CD4-positive, alpha-beta T cell treated with Interleukin-10 for 1 hour (primary cell): ENCODE measurements around the gene HCST.
"Not testable (repeated sequence)": the region's sequence is repeated elsewhere in the genome, so short reads cannot be mapped to it uniquely, and the experiment has no call there.

ENCODE experiments used
- DNase-seq: peaks from one replicate; pipeline ENCODE4 v3.0.0-alpha.2; 2020

Gene HCST

DNA sequence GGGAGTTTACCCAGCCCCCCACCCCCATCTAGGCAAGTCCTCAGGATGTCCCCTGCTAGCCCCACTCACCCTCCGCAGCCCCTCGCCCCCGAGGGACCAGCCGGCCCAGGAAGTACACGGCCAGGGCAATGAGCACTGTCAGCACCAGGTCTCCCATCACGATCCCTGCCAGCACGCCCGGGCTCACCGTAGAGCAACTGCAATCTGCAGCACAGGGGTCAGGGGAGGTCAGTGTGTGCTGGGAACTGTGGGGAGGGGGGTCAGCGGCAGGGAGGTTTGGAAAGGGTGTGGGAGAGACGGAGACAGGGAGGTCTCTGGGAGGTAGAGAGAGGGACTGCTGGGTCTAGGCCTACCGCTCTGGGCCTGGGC is 5.0 kb downstream of the HCST start:
- no peak for DNase-seq

DNA sequence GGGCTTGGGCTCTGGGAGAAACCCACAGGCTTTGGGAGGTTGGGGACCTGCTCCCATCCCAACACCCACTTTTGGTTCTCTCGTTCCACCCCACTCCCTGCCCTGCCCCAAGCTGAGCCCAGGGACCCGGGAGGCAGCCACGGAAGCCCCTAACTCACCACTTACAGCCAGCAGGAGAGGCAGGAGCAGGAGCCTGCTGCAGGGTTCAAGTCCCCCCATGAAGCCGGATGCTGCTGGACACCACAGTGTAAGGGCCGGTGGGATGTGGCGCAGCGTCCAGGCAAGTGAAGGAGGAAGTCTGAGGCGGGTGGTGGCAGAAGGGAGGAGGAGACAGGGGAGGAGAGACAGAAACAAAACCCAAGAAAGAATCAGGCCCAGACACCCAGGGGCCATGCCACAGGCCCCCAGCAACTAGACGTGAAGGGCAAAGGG is 5.7 kb downstream of the HCST start, which contains the start of gene TYROBP:
Gene TYROBP (minus strand): TSS at position 286 of the 432 bp plus-strand sequence. CDS start 67 bp downstream, at position 219.
- no peak for DNase-seq

DNA sequence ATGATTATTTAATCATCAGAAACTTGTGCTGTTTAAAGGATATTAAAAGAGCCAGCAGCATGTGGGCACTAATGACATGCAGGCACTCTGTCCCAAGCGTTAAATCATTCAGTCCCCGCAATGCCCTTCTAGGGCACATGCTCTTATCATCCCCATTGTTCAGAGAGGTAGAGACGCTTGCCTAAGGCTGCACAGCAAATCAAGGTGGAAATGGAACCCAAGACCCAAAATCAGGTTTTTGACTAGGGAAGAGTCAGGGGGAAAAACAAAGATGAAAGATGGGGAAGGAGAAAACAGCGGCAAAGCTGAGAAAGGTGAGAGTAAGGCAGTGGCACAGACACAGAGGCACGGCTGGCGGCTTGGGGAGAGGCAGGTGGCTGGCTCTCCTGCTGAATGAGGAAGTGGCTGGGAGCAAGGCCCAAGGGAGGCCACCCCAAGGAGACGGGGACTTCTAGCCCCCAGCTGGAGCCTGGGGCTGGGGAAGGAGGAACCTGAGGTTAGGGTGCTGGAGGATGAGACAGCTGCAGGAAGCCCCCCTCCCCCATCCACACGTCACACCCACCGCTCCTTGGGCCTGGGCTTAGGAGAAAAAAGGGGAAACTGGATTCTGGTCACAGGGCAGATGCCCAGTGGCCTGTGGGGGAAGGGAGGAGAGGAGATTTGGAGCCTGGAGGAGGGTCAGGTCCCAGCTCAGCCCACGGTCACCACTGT is 6.8 kb downstream of the HCST start:
- DNase-seq, result peak; percentile 48

DNA sequence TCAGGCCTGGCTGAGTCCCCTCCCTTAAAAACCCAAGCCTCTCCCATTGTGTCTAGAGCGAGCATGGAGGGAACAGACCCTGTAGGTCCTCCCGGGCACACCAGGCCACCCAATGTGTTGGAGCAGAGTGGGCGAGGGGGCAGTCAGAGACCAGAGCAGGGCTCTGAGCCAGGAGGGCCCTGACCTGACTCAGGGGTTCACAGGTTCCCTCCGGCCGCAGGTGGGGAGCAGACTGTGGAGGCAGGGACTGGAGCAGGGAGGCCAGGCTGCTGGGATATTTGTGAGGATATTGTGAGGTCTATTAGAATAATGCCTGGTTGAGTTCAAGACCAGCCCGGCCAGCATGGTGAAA is 7.3 kb downstream of the HCST start:
- no peak for DNase-seq

DNA sequence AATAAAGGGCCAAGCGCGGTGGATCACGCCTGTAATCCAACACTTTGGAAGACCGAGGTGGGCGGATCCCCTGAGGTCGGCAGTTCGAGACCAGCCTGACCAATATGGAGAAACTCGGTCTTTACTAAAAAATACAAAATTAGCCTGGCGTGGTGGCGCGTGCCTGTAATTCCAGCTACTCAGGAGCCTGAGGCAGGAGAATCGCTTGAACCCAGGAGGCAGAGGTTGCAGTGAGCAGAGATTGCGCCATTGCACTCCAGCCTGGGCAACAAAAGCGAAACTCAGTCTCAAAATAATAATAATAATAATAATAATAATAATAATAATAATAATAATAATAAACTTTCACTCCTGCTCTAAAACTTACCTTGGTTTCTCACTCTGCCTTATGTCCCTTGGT is 8.0 kb downstream of the HCST start:
- DNase-seq, result not testable (repeated sequence)

DNA sequence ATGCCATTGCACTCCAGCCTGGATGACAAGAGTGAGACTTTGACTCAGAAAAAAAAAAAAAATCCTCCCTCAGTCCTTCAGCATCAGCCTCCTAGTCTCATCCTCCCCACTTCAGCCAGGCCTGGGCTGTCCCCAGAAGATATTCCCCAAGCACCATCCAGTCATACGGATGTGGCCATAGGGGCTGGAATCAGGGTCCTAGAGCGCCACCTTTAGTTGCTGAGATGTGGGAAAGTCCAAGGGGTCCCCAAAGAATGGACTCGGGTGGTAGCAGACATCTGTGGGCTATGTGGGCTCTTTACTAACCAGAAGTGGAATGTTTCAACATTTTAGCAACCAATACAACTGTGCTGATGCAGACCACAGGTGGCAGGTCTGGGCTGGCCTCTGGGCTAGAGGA is 8.8 kb downstream of the HCST start:
- no peak for DNase-seq

DNA sequence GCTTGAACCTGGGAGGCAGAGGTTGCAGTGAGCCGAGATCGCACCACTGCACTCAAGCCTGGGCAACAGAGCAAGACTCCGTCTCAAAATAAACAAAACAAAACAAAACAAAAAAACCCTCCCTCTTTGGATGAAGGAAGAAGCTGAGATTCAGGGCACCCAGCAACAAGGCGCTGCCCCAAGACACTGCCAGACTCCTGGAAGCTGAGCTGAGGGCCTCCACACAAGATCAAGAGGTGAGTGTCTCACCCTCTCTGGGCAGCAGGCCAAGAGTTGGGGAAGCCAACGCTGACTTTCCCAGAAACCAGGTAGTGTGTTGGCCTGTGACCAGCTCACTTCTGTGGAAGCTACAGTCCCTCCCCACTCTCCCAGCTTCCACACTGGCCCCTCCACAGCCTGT is 9.5 kb downstream of the HCST start:
- DNase-seq, result no peak

DNA sequence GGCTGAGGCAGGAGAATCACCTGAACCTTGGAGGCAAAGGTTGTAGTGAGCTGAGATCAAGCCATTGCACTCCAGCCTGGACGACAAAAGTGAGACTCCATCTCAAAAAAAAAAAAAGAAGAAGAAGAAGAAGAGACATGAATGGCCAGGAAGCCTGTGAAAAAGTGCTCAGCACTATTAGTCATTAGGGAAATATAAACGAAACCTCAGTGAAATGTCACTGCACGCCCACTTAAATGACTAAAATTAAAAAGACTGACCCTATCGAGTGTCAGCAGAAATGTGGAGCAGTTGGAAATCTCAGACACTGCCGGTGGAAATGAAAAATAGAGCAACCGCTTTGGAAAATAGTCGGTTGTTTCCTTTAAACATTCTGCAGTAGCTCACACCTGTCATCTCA is 11.3 kb downstream of the HCST start:
- DNase-seq, result no peak

DNA sequence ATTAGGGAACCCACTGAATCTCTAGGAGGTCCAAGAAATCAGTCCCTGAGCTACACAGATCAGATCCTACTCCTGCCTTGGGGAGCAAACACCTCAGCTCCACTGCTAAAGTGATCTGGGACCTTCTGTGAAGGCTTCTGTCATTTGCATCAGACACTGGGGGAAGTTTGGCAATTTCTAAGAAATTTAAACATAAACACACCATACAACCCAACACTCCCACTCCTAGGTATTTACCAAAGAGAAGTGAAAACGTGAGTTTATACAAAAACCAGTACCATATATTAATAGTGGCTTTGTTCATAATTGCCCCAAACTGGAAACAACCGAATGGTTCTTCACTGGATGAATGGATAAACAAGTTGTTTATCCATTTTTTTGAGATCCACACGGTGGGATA is 13.1 kb downstream of the HCST start:
- no peak for DNase-seq

DNA sequence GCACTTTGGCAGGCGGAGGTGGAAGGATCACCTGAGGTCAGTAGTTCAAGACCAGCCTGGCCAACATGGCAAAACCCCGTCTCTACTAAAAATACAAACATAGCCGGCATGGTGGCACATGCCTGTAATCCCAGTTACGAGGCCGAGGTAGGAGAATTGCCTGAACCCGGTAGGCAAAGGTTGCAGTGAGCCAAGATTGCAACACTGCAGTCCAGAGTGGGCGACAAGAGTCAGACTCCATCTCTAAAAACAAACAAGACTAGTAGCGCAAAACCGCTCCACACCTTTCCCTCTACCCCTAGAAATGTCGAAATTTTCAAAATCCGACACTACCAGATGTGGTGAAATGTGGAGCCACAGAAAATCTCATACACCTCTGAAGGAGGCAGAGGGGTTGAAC is 17.0 kb downstream of the HCST start:
- no peak for DNase-seq

DNA sequence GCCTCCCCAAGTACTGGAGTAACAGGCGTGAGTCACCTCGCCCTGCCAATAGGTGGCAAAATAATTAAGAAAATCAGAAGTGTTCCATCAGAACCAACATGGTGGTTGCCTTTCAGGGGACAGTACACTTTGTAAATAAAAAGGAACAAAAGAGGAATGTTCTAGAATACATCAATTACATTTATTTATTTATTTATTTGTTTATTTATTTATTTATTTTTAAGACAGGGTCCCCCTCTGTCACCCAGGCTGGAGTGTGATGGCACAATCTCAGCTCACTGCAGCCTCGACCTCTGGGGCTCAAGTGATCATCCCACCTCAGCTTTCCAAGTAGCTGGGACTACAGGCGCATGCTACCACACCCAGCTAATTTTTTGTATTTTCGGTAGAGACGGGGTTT is 18.7 kb downstream of the HCST start:
- no peak for DNase-seq

DNA sequence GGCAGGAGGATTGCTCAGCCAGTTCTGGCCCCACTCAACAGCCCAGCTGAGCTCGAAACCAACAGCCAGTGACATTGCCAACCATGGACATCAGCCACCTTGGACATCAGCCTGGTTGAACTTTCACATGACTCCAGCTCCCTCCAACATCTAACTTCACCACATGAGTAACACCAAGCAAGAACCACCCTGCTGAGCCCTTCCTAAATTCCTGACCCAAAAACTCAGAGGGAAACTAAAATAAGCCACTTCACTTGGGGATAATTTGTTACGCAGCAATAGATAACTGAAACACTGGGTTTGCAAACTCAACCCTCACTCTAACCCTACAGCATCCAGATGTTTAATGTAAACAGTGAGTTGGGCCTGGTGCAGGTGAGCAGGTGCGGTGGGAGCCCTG is 23.2 kb downstream of the HCST start:
- DNase-seq, result no peak

DNA sequence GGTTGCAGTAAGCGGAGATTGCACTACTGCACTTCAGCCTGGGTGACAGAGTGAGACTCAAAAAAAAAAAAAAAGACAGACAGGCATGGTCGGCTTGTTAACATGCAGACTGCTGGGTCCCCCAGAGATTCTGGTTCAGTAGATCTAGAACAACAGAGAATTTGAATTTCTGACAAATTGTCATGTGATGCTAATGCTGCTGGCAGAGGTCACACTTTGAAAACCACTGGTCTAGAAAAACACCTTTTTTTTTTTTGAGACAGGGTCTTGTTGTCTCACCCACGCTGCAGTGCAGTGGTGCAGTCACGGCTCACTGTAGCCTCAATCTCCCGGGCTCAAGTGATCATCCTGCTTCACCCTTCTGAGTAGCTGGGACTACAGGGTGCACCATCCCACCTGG is 26.2 kb downstream of the HCST start:
- DNase-seq, result peak; percentile 24

DNA sequence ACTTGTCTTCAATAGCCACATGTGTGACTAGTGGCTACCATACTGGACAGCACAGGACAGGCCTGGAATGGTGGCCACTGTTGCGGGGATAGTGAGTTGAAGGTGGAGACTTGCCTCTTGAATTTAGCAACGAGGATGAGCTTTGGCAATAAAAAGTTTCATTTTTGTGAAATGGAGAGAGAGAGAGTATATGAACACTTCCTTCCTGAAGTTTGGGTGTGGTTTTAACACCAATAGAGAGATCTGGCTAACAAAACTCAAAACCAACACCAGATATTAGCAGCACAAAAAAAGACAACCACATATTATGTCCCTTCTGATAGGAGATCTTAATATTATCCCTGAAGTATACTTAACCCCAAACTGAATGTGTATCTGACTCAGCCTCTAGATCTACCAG is 27.5 kb downstream of the HCST start:
- peak; percentile 67 for DNase-seq

DNA sequence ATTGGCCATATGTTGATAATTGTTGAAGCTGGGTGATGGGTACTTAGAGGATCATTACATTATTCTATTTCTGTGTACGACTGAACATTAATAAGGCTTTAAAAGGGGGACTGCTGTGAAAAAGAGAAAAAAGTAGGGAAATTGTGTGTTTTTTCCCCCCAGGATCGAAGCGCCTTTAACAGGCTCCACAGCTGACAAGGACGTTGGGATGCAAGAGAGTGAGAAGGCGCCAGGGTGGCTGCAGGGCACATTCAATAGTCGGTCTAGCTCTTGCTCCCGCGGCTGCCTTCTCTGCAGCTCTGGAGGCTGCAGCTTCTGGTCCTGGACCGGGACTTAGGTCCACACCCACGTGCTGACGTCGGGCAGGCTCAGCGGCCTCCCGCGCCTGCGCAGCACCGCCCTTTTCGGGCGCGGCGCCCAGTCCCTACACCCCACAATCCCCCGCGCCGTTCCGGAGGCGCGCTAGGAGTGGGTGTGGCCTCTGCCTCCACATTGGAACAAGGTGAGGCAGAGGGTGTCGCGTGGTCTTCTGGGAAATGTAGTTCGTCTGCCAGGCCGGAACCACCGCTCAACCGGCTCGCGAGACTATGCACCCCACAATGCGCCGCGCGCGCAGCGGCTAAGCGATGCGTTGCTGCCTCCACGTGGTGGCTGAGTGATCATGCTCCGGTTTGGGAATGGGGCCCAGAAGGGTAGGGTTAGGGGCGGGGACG is 29.0 kb downstream of the HCST start:
- peak; percentile 100 for DNase-seq

DNA sequence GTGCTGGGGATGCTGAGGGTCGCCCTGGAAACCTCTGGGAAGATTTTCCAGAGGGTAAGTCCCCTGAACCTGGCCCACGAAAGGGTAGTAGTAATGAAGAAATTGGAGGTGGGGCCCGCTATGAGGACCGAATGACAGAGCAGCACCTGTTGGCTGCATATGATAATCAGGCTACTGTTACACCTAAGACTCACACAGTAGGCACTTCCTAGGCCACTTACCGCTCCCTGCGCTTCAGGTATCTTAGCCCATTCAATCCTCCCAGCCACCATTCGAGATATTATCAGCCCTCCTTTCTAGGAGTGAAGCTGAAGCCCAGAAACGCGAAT is 29.5 kb downstream of the HCST start:
- no peak for DNase-seq

DNA sequence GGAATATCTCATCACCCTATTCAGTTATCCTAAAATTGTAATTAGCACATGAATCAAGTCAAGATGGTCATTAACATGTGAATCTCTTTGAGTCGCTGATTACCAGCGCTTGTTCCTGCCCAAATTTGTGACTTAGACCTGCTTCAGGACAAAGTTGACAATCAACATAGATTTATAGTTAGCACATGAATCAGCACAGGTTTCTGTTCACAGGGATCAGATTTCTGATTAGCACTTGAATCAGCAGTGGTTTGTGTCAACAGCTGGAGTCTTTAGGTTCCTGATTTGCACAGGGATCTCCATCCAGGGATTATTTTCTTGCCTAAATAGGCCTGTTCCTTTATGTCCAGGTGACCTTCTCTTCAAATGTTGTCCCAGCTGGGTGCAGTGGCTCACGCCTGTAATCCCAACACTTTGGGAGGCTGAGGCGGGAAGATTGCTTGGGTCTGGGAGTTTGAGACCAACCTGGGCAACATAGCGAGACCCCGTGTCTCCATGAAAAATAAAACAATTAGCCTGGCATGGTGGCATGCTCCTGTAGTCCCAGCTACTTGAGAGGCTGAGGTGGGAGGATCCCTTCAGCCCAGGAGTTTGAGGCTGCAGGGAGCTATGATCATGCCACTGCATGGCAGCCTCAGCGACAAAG is 30.1 kb downstream of the HCST start:
- DNase-seq, result no peak

DNA sequence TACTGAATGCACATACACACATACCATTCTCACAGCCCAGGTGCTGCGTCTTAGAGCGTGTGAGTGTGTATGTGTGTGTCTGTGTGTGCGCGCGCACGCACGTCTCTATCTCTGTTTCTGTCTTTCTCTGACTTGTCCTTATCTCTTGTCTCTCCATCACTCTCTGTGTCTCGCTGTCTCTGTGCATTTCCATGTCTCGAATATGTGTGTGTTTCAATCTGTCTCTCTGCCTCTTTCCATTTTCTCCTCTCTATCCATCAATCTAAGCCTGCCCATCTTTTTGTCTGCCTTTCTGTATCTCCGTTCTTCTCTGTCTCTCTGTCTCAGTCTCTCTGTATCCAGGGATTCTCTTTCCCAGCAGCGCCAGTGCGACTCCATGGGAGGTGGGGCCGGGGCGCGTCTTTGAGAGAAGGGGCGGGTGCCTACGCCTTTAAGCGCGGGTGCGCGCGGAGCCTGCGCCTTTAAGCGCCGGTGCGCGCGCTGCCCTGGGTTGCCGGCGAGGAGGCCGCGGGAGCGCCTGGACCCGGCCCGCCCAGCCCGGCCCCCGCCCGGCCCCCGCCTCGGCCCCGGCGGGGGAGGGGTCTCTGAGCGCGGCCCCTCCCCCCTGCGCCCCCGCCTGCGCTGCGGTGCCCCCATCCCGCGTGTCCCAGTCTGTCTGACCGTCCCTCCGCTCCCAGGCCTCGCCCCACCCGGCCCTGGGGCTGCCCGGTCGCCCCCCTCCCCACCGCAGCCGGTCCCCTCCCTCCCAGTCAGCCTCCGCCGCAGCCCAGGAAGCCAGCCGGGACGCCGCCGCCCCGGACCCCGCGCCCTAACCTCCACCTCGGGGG is 33.8 kb downstream of the HCST start, which contains the start of gene LRFN3:
Gene LRFN3 (plus strand): TSS at position 464 of the 827 bp plus-strand sequence. CDS start 3,052 bp downstream, outside the sequence.
- DNase-seq, result peak; percentile 52

DNA sequence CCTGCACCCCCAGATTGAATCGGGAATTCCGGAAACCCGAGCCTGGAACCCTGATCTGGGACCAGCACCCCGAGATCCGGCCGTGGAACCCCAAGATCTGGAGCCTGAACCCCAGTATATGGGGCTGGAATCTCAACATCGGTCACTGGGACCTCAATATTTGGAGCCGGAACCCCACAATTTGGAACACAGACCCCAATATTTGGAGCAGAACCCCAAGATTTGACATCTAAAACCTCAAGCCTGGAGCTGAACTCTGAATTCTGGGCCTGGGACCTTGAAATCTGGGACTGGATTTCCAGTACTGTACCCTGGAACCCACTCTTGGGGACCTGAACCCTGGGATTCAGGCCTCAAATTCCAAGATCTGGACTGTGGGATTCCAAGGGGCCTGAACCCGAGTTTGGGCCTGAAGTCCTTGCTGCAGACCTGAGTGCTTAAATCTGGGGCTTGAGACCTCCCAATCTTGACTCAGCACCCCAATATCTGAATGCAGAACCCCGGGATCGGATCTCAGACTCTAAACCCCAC is 34.5 kb downstream of the HCST start:
- DNase-seq, result no peak

DNA sequence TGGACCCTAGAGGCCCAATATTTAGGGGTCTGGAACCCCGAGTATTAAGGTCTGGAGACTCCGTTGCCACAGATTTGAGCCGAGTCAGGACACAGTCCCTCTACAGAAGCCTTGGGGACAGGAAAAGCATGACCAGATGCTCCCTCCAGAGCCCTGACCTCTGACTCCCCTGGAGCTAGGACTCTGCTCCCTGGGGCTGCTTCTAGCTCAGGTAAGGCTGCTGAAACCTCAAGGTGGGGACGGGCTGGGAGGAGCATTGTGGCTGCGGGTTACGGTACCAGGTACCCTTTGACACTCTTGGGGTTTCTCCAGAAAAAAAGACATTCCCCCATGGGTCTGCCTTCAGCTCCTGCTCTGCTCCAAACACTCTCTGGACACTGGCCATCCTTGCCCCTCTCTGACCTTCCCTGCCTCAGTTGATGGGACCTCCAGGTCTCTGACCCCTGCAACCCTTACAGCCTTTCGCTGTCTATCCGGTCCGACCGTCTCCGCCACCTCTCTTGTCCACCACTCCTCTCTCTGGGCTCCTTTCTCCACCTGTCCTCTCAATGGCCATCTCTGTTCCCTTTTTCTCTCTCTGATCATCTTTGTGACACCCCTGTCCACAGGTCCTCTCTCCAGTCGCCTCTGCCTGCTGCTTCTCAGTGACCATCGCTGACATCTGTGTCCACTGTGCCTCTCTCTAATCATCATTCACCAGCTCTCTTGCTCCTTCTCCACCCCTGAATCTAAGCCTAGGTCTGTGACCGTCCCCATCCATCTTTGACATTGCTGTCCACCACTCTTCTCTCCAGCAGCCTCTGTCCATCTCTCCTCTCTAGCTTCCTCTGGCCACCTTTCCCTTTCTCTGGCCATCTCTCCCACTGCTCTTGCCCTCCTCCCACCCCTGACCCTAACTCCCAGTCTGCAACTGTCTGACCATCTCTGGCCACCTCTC is 35.3 kb downstream of the HCST start:
- DNase-seq, result no peak

DNA sequence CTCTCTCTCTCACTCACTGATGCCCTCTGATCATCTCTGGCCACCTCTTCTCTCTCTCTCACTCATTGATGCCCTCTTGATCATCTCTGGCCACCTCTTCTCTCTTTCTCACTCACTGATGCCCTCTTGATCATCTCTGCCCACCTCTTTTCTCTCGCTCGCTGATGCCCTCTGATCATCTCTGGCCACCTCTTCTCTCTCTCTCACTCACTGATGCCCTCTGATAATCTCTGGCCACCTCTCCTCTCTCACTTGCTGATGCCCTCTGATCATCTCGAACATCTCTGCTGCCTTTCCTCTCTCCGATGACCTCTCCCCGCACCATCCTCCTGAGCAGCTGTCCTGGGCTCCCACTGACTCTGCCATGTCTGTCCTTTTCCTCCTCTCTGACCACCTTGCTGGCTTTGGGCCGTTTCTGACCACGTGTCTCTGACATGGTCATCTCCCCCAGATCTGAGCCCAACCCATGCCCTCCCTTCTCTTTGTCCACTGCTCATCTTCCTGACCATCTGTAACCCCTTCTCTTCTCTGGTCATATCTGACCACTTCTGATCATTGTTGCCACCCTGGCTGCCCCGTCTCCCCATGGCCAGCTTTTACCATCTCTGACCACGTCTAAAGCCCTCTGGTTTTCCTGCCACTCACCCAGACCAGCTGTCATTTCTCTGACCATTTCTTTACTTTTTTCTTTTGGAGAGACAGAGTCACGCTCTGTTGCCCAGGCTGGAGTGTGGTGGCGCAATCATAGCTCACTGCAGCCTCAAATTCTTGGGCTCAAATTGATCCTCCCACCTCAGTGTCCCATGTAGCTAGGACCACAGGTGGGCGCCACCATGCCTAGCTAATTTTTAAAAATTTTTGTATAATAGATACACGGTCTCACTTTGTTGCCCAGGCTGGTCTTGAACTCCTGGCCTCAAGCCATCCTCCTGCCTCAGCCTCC is 36.2 kb downstream of the HCST start:
- no peak for DNase-seq
